HL-60 (cell line): Measurements from ENCODE around the gene DOC2A.
A peak's percentile ranks its signal among the peaks of the same experiment; 100 is the strongest.

Source experiments
- CTCF ChIP-seq: IDR thresholded peaks from one replicate; pipeline ENCODE4 v1.5.1; 2011; ENCODE audit warnings: low read length, control low read depth, inconsistent platforms; ENCODE audit not compliant: insufficient read depth
- POLR2AphosphoS5 ChIP-seq: IDR thresholded peaks from 2 replicates; pipeline ENCODE4 v1.6.1; 2012; ENCODE audit warnings: low read depth
- REST ChIP-seq: IDR thresholded peaks from 2 replicates; pipeline ENCODE4 v1.6.1; 2012; ENCODE audit warnings: low read depth; ENCODE audit not compliant: insufficient replicate concordance

- TF ChIP-seq CTCF: no peak
- TF ChIP-seq POLR2AphosphoS5: peak; percentile 87
- no peak for TF ChIP-seq REST
Observed at GRCh38 chr16:30052671-30053372, 42.0 kb upstream of the DOC2A start.
